Endodermal cell (in vitro differentiated cells): ENCODE results near the gene IFI27L1. TPM values are rescaled to one million over a fixed set of nuclear protein-coding genes. Genes with fewer than 3 reads are reported as not detected.

Experiments
- DNase-seq: peaks from one replicate; pipeline ENCODE4 v3.0.0-alpha.2; 2017
- H3K27ac ChIP-seq: 2 replicates; pipeline ENCODE4 v1.5.1; 2013; ENCODE audit warnings: mild to moderate bottlenecking, low read depth, low read length, moderate library complexity
- H3K27me3 ChIP-seq: 2 replicates; pipeline ENCODE4 v1.6.1; 2013; ENCODE audit warnings: mild to moderate bottlenecking, low read length, moderate library complexity; ENCODE audit not compliant: insufficient read depth, control insufficient read depth, poor library complexity, severe bottlenecking
- H3K36me3 ChIP-seq: 2 replicates; pipeline ENCODE4 v1.7.0; 2013; ENCODE audit warnings: mild to moderate bottlenecking, low read length, moderate library complexity; ENCODE audit not compliant: control insufficient read depth, insufficient read depth
- H3K4me1 ChIP-seq: one replicate; pipeline ENCODE4 v1.7.0; 2013; ENCODE audit warnings: low read length; ENCODE audit not compliant: control insufficient read depth, insufficient read depth
- H3K4me3 ChIP-seq: 2 replicates; pipeline ENCODE4 v1.5.1; 2013; ENCODE audit warnings: mild to moderate bottlenecking, low read length, moderate library complexity
- H3K9ac ChIP-seq: 2 replicates; pipeline ENCODE4 v1.6.1; 2013; ENCODE audit warnings: mild to moderate bottlenecking, low read length, moderate library complexity; ENCODE audit not compliant: poor library complexity, severe bottlenecking; ENCODE audit errors: extremely low read depth
- H3K9me3 ChIP-seq: 2 replicates; pipeline ENCODE4 v1.6.1; 2013; ENCODE audit warnings: mild to moderate bottlenecking, low read length, moderate library complexity; ENCODE audit not compliant: control insufficient read depth
- H3K27ac Mint-ChIP-seq: 2 replicates; pipeline ENCODE4 v1.8.0; 2020; ENCODE audit warnings: mixed read lengths
- H3K27me3 Mint-ChIP-seq: 2 replicates; pipeline ENCODE4 v1.8.0; 2021; ENCODE audit warnings: mild to moderate bottlenecking, mixed read lengths; ENCODE audit not compliant: insufficient read depth
- H3K36me3 Mint-ChIP-seq: 2 replicates; pipeline ENCODE4 v1.8.0; 2020; ENCODE audit warnings: low read depth, mixed read lengths
- H3K4me1 Mint-ChIP-seq: 2 replicates; pipeline ENCODE4 v1.8.0; 2020; ENCODE audit warnings: mixed read lengths
- H3K4me3 Mint-ChIP-seq: 2 replicates; pipeline ENCODE4 v1.8.0; 2020; ENCODE audit warnings: mild to moderate bottlenecking, moderate library complexity, mixed read lengths
- H3K9me3 Mint-ChIP-seq: 2 replicates; pipeline ENCODE4 v1.8.0; 2020; ENCODE audit warnings: mild to moderate bottlenecking, mixed read lengths
- CTCF ChIP-seq: fragments of 200-600 bp; sonication (generic); conservative IDR thresholded peaks from 2 replicates; pipeline ENCODE4 v1.5.0; 2021; ENCODE audit warnings: antibody characterized with exemption, mild to moderate bottlenecking
- WGBS, 2 experiments: methylation state at CpG; one replicate each; pipeline versions ENCODE4 v1.1.5 to v1.1.7; 2013; ENCODE audit warnings: missing lambda C conversion rate in 2 of 2, mixed read lengths in 1 of 2; ENCODE audit not compliant: insufficient coverage in 1 of 2, insufficient read length in 1 of 2; 5-methylcytosine and 5-hydroxymethylcytosine counted together
- total RNA-seq, 2 donors: library from RNA; stranded (reverse); fragmentation: NEBNext Ultra II Directional in 1 of 2; extraction: Animal tissue kit (Norgen Biotek cat#: 25700) in 1 of 2; gene quantifications; 2 replicates in 1 of 2; 3 replicates in 1 of 2; pipeline ENCODE4 v1.2.1, GENCODE V29; 2021

IFI27L1 gene
- total RNA-seq, 2 donors from 2014 or later, result 40.0 to 47.2 TPM

DNA sequence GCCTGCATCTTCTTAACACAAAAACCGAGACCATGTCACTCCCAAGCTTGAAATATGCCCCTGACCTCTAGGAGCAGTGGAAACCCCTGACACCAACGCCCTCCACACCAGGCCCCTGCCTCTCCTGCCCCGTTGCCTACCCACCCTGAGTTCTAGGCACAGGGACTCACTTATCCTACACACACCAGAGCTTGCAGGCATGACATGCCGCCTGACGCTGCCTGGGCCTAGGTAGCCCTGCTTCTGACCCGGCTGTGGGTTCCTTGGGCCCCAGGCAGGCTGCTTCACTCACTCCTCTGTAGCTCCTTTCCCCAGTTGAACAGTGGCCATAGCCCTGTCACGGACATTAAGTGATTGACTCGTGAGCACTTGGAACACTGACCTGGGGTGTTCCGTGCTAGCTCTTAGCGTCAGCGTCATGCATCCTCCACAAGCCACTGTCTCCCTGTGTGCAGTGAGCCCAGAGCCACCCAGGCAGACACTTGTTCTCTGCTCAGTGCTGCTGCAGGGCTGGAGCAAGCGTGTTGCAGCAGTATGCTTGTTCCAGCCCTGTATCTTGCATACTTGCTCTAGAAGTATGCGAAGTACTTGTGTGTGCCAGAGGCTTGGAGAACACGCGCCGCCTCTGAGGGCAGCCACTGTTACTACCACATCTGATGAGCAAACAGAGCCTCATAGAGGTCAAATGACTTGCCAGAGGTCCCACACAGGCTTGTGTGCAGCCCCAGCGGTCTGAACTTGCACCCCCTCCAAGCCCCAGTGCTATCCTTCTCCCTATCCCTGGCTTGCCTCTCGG lies 39.4 kb upstream of the IFI27L1 start:
- 93 to 96% methylated on average over 13 to 18 of the region's 18 CpGs for WGBS, 2 experiments
- no peak for TF ChIP-seq CTCF
- no peaks in the 10 kb centered on the region for H3K27me3 Mint-ChIP-seq
- no peak overlapping the region for H3K9ac ChIP-seq
- H3K36me3 ChIP-seq, result peaks cover 8% of the 10 kb centered on the region
- no peaks in the 10 kb centered on the region for H3K9me3 Mint-ChIP-seq
- H3K27me3 ChIP-seq, result no peaks in the 10 kb centered on the region
- peaks cover 20% of the 10 kb centered on the region for H3K36me3 Mint-ChIP-seq
- H3K27ac Mint-ChIP-seq, result no peak overlapping the region
- H3K9me3 ChIP-seq, result no peaks in the 10 kb centered on the region
- no peak overlapping the region for H3K4me3 Mint-ChIP-seq
- peaks cover 1% of the 10 kb centered on the region for H3K4me1 Mint-ChIP-seq
- no peak overlapping the region for H3K4me3 ChIP-seq
- DNase-seq, result no peak
- no peaks in the 10 kb centered on the region for H3K4me1 ChIP-seq
- no peak overlapping the region for H3K27ac ChIP-seq

DNA sequence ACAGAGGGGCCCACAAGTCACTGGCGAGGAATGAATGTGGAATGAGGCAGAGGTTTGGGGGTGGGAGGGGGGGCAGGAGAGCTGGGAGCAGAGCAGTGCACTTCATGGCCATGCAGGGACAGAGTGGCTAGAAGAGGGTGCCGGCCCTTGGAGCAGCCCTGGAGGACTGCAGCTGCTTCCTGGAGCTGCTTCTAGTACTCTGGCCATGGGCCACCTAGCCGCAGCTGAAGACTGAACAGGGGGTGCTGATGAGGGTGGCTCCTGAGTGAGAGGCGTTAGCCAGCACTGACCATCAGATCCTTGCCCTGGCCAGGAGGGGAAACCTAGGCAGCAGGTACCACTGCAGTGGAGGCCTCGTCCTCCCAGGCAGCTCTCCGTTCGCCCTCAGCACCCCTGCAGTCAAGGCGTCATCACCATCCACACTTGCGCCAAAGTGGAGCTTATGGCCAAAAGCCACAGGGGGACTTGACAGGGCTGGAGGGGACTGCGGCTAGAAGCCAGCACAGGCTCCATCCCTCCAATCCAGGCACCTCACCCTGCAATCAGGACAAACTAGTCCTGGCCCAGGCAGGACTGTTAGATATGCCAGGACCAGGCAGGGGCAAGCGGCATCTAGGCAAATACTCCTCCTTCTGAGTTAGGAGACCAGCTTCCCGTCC lies 38.5 kb upstream of the IFI27L1 start:
- H3K4me3 Mint-ChIP-seq, result no peak overlapping the region
- TF ChIP-seq CTCF, result no peak
- Histone ChIP-seq H3K4me1 (no peaks in the 10 kb centered on the region), H3K4me3 (no peak overlapping the region), H3K36me3 (peaks cover 13% of the 10 kb centered on the region), H3K9me3 (no peaks in the 10 kb centered on the region), H3K27ac (no peak overlapping the region), H3K9ac (no peak overlapping the region), H3K27me3 (no peaks in the 10 kb centered on the region)
- no peaks in the 10 kb centered on the region for H3K4me1 Mint-ChIP-seq
- DNase-seq, result no peak
- no peaks in the 10 kb centered on the region for H3K9me3 Mint-ChIP-seq
- H3K27me3 Mint-ChIP-seq, result no peaks in the 10 kb centered on the region
- peaks cover 26% of the 10 kb centered on the region for H3K36me3 Mint-ChIP-seq
- WGBS, 2 experiments, result 90 to 91% methylated on average over 2 to 12 of the region's 12 CpGs
- H3K27ac Mint-ChIP-seq, result no peak overlapping the region

DNA sequence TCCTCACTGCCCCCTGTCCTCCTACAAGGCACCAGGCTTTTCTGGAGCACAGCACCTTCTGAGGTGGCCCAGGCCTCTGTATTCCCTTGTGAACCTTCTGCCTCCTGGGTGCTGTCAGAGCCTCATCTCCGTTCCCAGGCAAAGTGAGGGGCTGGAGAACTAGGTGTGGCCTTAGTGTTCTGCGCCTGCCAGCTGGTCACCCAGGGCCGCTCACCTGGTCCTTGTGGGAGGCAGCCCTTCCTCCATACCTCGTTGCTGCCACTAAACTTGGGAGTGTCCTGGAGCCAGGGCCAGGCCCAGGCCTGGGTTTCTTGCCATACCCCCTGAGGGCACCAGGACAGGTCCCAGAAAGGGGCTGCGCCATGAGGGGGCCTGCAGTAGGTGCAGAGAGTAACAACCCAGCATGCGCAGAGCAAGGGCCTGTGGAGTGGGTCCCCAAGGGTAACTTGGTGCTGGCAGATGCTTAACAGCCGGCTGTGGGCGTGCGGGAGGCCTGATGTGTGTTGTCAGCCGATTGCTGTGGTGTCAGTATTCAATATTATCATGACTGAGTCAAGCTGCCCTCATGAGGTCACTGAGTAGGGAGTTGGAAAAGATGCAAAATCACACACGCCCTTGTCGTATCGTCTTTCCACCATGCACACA lies 37.9 kb upstream of the IFI27L1 start:
- WGBS, 2 experiments, result 91 to 97% methylated on average over 4 to 13 of the region's 13 CpGs
- H3K9me3 Mint-ChIP-seq, result no peaks in the 10 kb centered on the region
- no peaks in the 10 kb centered on the region for H3K4me1 Mint-ChIP-seq
- no peak overlapping the region for H3K27ac Mint-ChIP-seq
- H3K4me1 ChIP-seq, result no peaks in the 10 kb centered on the region
- H3K36me3 Mint-ChIP-seq, result peaks cover 32% of the 10 kb centered on the region
- H3K9ac ChIP-seq, result no peak overlapping the region
- no peaks in the 10 kb centered on the region for H3K27me3 ChIP-seq
- DNase-seq, result no peak
- TF ChIP-seq CTCF, result no peak
- no peaks in the 10 kb centered on the region for H3K27me3 Mint-ChIP-seq
- peaks cover 20% of the 10 kb centered on the region for H3K36me3 ChIP-seq
- no peaks in the 10 kb centered on the region for H3K9me3 ChIP-seq
- no peak overlapping the region for H3K4me3 Mint-ChIP-seq
- no peak overlapping the region for H3K4me3 ChIP-seq
- H3K27ac ChIP-seq, result no peak overlapping the region
